Right lobe of liver (tissue), 4 donors: ENCODE results near the gene UBA6.

Experiments used
- POLR2A ChIP-seq: fragments of 450-650 bp; IDR thresholded peaks from one replicate; pipeline ENCODE4 v1.6.1; 2017; ENCODE audit warnings: antibody characterized with exemption, mild to moderate bottlenecking
- TF ChIP-seq, protein P1 (sequence below), 4 donors: fragments of 200-600 bp in 3 of 4; fragments of 450-650 bp in 1 of 4; IDR thresholded peaks; one replicate each; pipeline versions ENCODE4 v1.5.1 to v1.8.0; 2016 to 2022; ENCODE audit warnings: antibody characterized with exemption in 4 of 4, mild to moderate bottlenecking in 2 of 4
- donor health status: DM: no; HTN: no; CAD: no.
- donor health status: DM: no; HTN: no; CAD: no.
- donor health status: DM: no; HTN: yes; CAD: no.

DNA sequence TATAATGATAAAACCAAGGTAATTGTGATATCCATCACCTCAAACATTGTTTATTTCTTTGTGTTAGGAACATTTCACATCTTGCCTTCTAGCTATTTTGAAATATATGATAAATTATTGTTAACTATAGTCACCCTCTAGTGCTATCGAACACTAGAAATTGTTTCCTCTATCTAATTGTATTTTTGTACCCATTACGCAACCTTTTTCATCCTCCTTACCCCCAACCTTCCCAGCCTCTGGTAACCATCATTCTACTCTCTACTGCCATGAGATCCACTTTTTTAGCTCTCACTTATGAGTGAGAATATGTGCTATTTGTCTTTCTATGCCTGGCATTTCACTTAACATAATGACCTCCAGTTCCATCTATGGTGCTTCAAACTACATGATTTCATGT is 3.9 kb upstream of the UBA6 start:
- TF ChIP-seq, protein P1, sequence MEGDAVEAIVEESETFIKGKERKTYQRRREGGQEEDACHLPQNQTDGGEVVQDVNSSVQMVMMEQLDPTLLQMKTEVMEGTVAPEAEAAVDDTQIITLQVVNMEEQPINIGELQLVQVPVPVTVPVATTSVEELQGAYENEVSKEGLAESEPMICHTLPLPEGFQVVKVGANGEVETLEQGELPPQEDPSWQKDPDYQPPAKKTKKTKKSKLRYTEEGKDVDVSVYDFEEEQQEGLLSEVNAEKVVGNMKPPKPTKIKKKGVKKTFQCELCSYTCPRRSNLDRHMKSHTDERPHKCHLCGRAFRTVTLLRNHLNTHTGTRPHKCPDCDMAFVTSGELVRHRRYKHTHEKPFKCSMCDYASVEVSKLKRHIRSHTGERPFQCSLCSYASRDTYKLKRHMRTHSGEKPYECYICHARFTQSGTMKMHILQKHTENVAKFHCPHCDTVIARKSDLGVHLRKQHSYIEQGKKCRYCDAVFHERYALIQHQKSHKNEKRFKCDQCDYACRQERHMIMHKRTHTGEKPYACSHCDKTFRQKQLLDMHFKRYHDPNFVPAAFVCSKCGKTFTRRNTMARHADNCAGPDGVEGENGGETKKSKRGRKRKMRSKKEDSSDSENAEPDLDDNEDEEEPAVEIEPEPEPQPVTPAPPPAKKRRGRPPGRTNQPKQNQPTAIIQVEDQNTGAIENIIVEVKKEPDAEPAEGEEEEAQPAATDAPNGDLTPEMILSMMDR (IDR thresholded peaks at IDR 0.05), result no peak
- TF ChIP-seq POLR2A, result no peak
